ENCODE data around the gene HP1BP3. TPM values are rescaled to one million over a fixed set of nuclear protein-coding genes. Genes with fewer than 3 reads are reported as not detected.

HP1BP3 gene
- total RNA-seq, 1 experiment from 2014 or later: 263 TPM

GRCh38 chr1:20733360-20733975 is 53.6 kb downstream of the HP1BP3 start:
- H3K4me3 ChIP-seq (ENCODE audit: low read depth in 2 of 2, low read length in 2 of 2): peak overlapping the region; percentile 59 to 82
- in situ Hi-C loops (cut with HindIII; ENCODE audit: low pct_unique_long_range_greater_than_20kb, low sequenced_read_pairs): no loop called here
- POLR2A ChIA-PET: no interaction called here
- intact Hi-C loops (cut with micrococcal nuclease; ENCODE audit: unreplicated experiment): no loop called here
- H3K27me3 ChIP-seq (ENCODE audit: control insufficient read depth, insufficient read depth, low read length): no peaks in the 10 kb centered on the region
- H3K9me3 ChIP-seq (ENCODE audit: control insufficient read depth, insufficient read depth, low read depth, low read length): no peaks in the 10 kb centered on the region
- ATAC-seq: peak; percentile 40
- no peak for DNase-seq (ENCODE audit: low read depth, low spot score)
- peak overlapping the region; percentile 85 for H3K27ac ChIP-seq (ENCODE audit: low read length)
- H3K36me3 ChIP-seq (ENCODE audit: control insufficient read depth, insufficient read depth, low read length): peaks cover 7% of the 10 kb centered on the region; the same call in 1 of the 2 replicates
- TSS peak; percentile 94 for BruUV-seq (replicated peaks)
- H3K4me1 ChIP-seq (ENCODE audit: control insufficient read depth, insufficient read depth, low read length): peaks cover 28% of the 10 kb centered on the region
- TF ChIP-seq SIN3A (IDR thresholded peaks at IDR 0.05; ENCODE audit: borderline replicate concordance, insufficient read depth, low read depth, low read length) (no peak), REST (IDR thresholded peaks at IDR 0.05; ENCODE audit: insufficient read depth in 1 of 2, low read depth in 2 of 2, low read length in 1 of 2) (no peak), CTCF (IDR thresholded peaks at IDR 0.05) (peak; percentile 5; the same call in 1 of the 2 replicates), POLR2AphosphoS5 (IDR thresholded peaks at IDR 0.05; ENCODE audit: low read depth, low read length) (no peak; the same call in 1 of the 2 replicates), TCF7L2 (IDR thresholded peaks at IDR 0.05; ENCODE audit: low read depth, low read length) (no peak)
- CTCF ChIA-PET: interaction anchor here (0.7 to 1.0 kb wide), 2 partner anchors 37 to 759 kb away, joined by 3 read pairs; no protein-coding TSS in a partner anchor

- intact Hi-C loops (cut with micrococcal nuclease; ENCODE audit: unreplicated experiment) (no loop called here), in situ Hi-C loops (cut with HindIII; ENCODE audit: low pct_unique_long_range_greater_than_20kb, low sequenced_read_pairs) (no loop called here)
- BruUV-seq (replicated peaks): no TSS peak
- H3K4me3 ChIP-seq (ENCODE audit: low read depth in 2 of 2, low read length in 2 of 2): peak within 1 kb of the TSS; percentile 59 to 82
- DNase-seq (ENCODE audit: low read depth, low spot score) (peak; percentile 98), ATAC-seq (peak; percentile 77)
- no peaks in the 10 kb centered on the region for H3K27me3 ChIP-seq (ENCODE audit: control insufficient read depth, insufficient read depth, low read length)
- H3K36me3 ChIP-seq (ENCODE audit: control insufficient read depth, insufficient read depth, low read length): 0 out of 2 replicates have a peak, but pooled peaks cover 3% of the 10 kb centered on the region
- TF ChIP-seq CTCF (IDR thresholded peaks at IDR 0.05) (peak; percentile 61), TCF7L2 (IDR thresholded peaks at IDR 0.05; ENCODE audit: low read depth, low read length) (no peak), POLR2AphosphoS5 (IDR thresholded peaks at IDR 0.05; ENCODE audit: low read depth, low read length) (peak; percentile 66), SIN3A (IDR thresholded peaks at IDR 0.05; ENCODE audit: borderline replicate concordance, insufficient read depth, low read depth, low read length) (no peak), REST (IDR thresholded peaks at IDR 0.05; ENCODE audit: insufficient read depth in 1 of 2, low read depth in 2 of 2, low read length in 1 of 2) (no peak)
- H3K4me1 ChIP-seq (ENCODE audit: control insufficient read depth, insufficient read depth, low read length): peaks cover 28% of the 10 kb centered on the region
- no peaks in the 10 kb centered on the region for H3K9me3 ChIP-seq (ENCODE audit: control insufficient read depth, insufficient read depth, low read depth, low read length)
- CTCF ChIA-PET: interaction anchor here (0.7 to 1.0 kb wide), 3 partner anchors 36 to 758 kb away, joined by 3 to 5 read pairs (median 3); no protein-coding TSS in a partner anchor
- POLR2A ChIA-PET: interaction anchor here (0.7 kb wide), 1 partner anchor 51 kb away, joined by 3 read pairs; no protein-coding TSS in a partner anchor
- peak within 1 kb of the TSS; percentile 85 for H3K27ac ChIP-seq (ENCODE audit: low read length)
Measured at GRCh38 chr1:20732588-20733359, 54.3 kb downstream of the HP1BP3 start, which contains the start of gene SH2D5. Gene SH2D5 (minus strand): TSS chr1:20732703. CDS start chr1:20728044, 4,659 bp downstream.

Measured in Panc1 (cell line).